NOMO-1 (cell line): ENCODE data around the gene BBS1.

Experiments
- DNase-seq, 2 experiments: peaks; one replicate each; lab custom pipeline; 2025; ENCODE audit not compliant: unreplicated experiment in 2 of 2; lab: John Stamatoyannopoulos, UW

BBS1 gene

GRCh38 chr11:66476841-66477251, 33.6 kb upstream of the BBS1 start:
- DNase-seq, result no peak

DNA sequence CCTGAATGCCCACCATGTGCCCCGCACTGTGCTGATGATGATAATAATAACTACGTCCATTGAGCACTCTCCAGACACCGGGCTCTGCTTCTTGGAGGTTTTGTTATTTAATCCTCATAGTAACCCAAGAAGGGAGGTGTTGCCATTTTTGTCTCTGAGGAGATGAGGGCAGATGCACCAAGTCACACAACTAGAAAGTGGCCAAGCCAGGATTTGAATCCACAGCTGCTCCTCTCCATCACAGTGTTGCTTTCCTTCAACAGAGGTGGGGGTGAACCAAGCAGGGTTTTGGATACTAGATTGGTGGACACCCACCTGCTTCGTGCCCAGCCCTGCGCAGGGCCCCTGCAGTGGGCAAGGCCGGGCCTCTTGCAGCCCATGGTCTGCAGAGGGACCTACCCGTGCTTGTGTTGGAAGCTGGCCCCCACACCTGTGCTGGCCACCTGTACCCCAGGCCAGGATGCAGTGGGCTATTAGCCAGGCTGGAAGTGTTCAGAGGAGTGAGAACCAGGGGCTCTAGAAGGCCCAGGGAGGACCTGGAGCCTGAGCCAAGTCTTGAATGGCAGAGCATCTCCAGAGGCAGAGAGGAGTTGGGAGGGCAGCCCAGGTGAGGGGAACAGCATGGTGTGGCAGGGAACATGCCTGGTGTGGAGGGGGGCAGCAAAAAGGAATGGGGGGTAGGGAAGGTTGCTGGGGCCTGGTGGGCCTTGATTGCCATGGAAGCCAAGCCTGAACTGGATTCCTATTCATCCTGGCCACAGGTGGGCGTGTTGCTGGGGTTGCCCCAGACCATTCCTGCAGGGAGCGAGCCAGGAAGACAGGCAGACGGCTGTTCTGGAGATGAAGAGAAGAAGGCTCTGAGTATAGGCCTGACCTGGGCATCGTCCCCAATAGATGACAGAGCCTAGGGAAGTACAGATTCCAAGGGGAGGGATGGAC, 32.9 kb upstream of the BBS1 start:
- no peak for DNase-seq

DNA sequence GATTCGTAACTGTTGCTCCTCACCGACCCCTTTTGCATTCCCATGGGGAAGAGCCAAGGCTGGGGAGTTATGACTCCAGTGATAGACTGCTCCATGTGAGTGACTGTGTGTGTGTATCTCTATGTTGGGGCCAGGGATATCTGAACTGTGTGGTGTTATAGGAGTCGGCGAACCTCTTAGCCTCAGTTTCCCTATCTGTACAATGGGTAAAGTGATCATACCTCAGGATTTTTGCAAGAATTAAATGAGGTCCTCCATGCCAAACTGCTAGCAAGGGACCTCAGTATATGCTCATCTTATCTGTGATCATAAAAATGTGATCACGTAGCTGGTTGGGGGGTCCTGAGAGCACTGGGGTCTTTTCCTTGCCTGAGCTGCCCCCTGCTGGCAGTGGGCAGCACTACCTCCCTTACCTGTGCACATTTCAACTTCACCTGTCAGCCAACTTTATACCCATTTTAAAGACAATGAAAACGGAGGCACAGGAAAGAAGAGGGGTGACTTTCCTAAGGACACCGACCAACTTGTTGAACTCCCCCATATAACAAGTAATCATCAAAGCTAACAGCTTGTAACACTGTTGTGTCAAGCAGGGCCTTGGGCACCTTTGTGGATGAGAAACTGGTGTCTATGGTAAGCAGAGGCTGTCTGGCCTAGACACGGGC, 31.6 kb upstream of the BBS1 start:
- DNase-seq, result peak in 1 of 2 experiments; percentile 38

DNA sequence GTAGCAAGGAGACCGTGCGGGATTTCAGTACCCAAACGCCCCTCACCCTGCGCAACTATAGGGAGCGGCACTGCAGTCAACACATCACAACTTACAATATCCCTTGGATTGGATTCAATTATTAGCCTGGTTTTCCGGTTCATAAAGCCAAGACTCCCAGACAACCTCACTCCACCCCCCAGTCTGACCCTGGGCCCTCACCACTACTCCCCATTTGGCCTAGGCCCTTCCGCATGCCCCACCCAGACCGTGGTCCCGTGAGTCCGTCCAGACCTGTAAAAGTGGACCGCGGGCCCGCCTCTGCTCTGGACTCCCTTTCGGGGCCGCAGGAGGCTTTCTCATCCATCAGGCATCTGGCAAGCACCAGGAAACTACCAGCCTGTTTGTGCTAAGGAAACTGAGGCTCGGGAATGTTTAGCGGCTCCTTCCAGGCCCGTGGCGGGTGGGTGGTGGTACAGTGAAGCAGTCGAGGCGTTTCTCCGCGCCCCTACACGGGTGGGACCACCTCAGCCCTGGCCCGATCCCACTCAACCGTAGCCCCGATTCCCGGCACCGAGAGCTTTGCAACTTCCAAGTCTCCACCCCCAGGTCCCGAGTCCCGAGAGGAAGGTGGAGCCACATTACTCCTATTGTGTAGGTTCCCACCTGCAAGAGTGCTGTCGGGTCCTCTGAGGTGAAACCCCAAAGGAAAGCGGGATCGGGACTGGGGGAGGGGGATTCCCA, 30.9 kb upstream of the BBS1 start:
- peak; percentile 19 to 46 for DNase-seq

- DNase-seq, result peak; percentile 96 to 99
Observed at GRCh38 chr11:66480117-66480938, 30.1 kb upstream of the BBS1 start, which contains the start of gene DPP3. Gene DPP3, plus strand, starts transcription at chr11:66480434. Its CDS starts 1,767 bp downstream, at chr11:66482201.

DNA sequence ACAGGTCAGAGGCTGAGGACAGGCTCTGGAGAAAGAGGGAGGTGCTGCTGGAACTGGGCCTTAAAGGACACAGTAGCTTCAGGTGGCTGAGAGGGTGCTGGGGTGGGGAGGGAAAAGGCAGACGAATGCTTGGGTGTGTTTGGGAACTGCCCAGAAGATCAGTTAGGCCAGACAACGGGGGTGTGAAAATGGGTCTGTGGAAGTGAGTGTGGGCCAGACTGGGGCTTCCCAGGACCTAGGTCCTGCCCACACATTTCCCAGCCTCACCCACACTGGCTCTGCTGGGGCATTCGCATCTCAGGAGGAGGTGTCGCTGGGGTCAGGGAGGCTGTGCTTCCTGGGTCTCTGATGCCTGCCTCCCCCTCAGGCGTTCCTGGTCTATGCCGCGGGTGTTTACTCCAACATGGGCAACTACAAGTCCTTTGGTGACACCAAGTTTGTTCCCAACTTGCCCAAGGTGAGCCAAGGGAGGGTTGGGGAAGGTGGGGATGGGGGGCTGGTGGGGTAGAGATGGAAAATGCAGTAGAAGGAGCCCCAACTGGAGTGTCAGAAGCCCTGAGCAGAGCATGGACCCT, 25.5 kb upstream of the BBS1 start:
- DNase-seq, result no peak

GRCh38 chr11:66488957-66489356, 21.5 kb upstream of the BBS1 start:
- no peak for DNase-seq

DNA sequence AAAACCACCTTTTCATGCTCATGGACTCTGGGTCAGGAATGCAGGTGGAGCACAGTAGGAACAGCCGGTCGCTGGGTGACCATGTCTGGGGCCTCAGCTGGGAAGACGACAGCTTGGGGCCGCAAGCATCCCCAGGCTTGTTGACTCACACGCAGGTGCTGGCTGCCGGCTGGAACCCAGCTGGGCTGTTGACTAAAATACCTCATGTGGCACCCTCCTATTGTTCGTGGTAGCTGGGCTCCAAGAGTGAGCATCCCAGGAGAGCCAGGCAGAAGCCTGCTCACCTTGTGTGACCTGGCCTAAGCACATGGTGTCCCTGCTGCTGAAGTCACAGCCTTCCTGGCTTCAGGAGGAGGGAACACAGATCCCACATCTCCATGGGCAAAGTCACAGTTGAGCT, 20.8 kb upstream of the BBS1 start:
- DNase-seq, result no peak

GRCh38 chr11:66491315-66491935, 19.0 kb upstream of the BBS1 start:
- no peak for DNase-seq

- DNase-seq, result no peak
Observed at GRCh38 chr11:66492161-66492865, 18.1 kb upstream of the BBS1 start.

DNA sequence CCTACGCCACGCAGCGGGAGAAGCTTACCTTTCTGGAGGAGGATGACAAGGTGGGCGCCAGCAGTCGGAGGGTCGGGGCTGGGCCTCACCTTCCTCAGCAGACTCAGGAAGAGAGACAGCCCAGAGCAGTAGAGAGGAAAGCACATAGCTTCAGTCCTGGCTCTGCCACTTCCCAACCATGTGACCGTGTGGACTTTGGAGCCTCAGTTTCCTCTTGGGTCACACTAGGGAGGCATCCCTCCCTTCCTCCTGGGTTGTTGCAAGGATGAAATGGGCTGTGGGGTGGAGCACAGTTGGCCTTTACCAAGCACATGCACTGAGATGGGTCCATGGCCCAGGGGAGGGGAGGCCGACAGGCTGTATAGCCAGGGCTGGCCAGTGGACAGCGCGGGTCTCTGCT, 17.3 kb upstream of the BBS1 start:
- DNase-seq, result no peak

DNA sequence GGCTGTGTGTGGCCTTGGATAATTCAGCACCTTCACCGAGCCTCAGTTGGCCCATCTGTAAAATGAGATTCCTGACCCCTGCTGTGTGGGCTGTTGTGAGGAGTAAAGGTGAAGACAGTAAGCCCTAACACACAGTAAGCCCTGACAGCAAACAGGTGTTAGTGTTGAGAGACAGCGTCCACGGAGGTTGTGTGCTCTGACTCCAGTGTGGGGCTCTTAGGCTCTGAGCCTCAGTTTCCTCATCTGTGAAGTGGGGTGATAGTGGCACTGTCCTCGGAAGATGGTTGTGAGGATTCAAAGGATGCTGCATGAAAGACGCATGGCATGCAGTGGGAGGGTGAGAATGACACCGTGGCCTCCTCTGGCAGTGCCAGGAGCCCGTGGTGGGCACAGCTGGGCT, 16.0 kb upstream of the BBS1 start:
- no peak for DNase-seq

- no peak for DNase-seq
Observed at GRCh38 chr11:66494935-66495334, 15.5 kb upstream of the BBS1 start.

DNA sequence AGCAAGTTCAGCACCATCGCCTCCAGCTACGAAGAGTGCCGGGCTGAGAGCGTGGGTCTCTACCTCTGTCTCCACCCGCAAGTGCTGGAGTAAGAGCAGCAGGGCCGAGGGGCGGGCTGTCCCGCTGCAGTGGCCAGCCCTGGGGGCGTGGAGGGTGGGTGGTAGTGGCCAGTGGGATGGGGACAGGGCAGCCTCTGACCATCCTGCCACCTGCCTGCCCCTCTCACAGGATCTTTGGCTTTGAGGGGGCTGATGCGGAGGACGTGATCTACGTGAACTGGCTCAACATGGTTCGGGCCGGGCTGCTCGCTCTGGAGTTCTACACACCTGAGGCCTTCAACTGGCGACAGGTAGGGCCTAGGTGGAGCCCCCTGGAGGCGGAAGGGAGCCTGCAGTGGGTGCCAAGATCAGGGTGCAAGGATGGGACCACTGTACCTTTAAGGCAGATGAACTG, 15.0 kb upstream of the BBS1 start:
- no peak for DNase-seq

DNA sequence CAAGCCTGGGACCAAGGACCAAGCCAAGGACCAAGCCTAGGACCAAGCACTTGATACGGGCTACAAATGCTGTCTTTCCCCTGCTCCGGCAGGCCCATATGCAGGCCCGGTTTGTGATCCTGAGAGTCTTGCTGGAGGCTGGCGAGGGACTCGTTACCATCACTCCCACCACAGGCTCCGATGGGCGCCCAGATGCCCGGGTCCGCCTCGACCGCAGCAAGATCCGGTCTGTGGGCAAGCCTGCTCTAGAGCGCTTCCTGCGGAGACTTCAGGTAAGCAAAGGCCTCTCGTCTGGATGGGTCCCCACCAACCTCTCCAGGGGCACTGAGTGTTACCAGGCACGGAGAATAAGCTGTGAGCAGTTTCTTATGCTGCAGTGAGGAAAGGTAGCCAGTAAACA, 13.2 kb upstream of the BBS1 start:
- no peak for DNase-seq

DNA sequence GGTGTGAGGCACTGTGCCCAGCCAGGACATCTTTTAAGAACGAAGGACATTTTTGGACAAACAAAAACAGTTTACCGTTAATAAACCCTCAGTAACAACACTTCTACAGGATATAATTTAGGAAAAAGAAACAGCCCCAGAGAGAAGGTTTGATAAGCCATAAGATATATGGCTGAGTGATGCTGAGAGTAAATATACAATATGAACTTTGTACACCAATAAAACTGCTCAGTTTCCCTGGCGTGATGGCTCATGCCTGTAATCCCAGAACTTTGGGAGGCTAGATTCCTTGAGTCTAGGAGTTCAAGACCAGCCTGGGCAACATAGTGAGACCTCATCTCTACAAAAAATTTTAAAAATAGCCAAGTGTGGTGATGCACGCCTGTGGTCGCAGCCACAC, 11.9 kb upstream of the BBS1 start:
- DNase-seq, result no peak

- no peak for DNase-seq
Observed at GRCh38 chr11:66505276-66505816, 5.1 kb upstream of the BBS1 start.

GRCh38 chr11:66509131-66509561, 1.3 kb upstream of the BBS1 start:
- no peak for DNase-seq

GRCh38 chr11:66510990-66511339, 530 bp downstream of the BBS1 start:
- no peak for DNase-seq
